OCI-LY3 (cell line): ENCODE results near the gene SIK3.

ENCODE experiments used
- H2AFZ ChIP-seq: fragments of 200-600, 300-600 bp; shearing (Covaris generic); 2 replicates; pipeline ENCODE4 v1.6.0; 2014; ENCODE audit warnings: antibody characterized with exemption, low read depth, low read length
- H3K27ac ChIP-seq: fragments of 200-600, 300-600 bp; sonication (generic); 2 replicates; pipeline ENCODE4 v1.5.1; 2014; ENCODE audit warnings: mild to moderate bottlenecking, low read length, moderate library complexity, mixed read lengths
- H3K27me3 ChIP-seq: fragments of 200-600, 300-600 bp; sonication (generic); 2 replicates; pipeline ENCODE4 v1.6.1; 2014; ENCODE audit warnings: low read depth, low read length, mixed read lengths
- H3K36me3 ChIP-seq: fragments of 200-600, 300-600 bp; sonication (generic); replicated peaks from 2 replicates; pipeline ENCODE3; 2014; ENCODE audit warnings: low read depth, low read length, mixed read lengths
- H3K4me1 ChIP-seq: fragments of 300-600, 200-600 bp; sonication (generic); 2 replicates; pipeline ENCODE4 v1.6.1; 2014; ENCODE audit warnings: low read length, mixed read lengths
- H3K4me2 ChIP-seq: fragments of 200-600, 300-600 bp; sonication (generic); 2 replicates; pipeline ENCODE4 v1.6.1; 2014; ENCODE audit warnings: low read length, mixed read lengths
- H3K4me3 ChIP-seq: fragments of 300-600, 200-600 bp; sonication (generic); 2 replicates; pipeline ENCODE4 v1.5.1; 2014; ENCODE audit warnings: antibody characterized with exemption, mild to moderate bottlenecking, low read length, moderate library complexity
- H3K79me2 ChIP-seq: fragments of 300-600, 200-600 bp; shearing (Covaris generic); 2 replicates; pipeline ENCODE4 v1.6.1; 2014; ENCODE audit warnings: mild to moderate bottlenecking, low read length, mixed read lengths
- H3K9ac ChIP-seq: fragments of 300-600, 200-600 bp; shearing (Covaris generic); 2 replicates; pipeline ENCODE4 v1.6.0; 2014; ENCODE audit warnings: mild to moderate bottlenecking, low read length, moderate library complexity
- H3K9me3 ChIP-seq: fragments of 200-600, 300-600 bp; shearing (Covaris generic); 2 replicates; pipeline ENCODE4 v1.6.1; 2014; ENCODE audit warnings: low read length, mixed read lengths; ENCODE audit not compliant: insufficient read depth
- H4K20me1 ChIP-seq: fragments of 200-600, 300-600 bp; sonication (generic); 2 replicates; pipeline ENCODE4 v1.6.1; 2016; ENCODE audit warnings: low read length, mixed read lengths; ENCODE audit not compliant: insufficient read depth
- EZH2phosphoT487 ChIP-seq: fragments of 200-600 bp; shearing (Covaris generic); IDR thresholded peaks from 2 replicates; pipeline ENCODE4 v1.6.1; 2018; ENCODE audit warnings: antibody characterized with exemption, mixed run types, low read depth
- TF ChIP-seq, protein P1 (sequence below): fragments of 200-600, 300-600 bp; sonication (generic); IDR thresholded peaks from 2 replicates; pipeline ENCODE4 v1.5.1; 2014; ENCODE audit warnings: antibody characterized with exemption, low read length, low read depth

Gene SIK3

DNA sequence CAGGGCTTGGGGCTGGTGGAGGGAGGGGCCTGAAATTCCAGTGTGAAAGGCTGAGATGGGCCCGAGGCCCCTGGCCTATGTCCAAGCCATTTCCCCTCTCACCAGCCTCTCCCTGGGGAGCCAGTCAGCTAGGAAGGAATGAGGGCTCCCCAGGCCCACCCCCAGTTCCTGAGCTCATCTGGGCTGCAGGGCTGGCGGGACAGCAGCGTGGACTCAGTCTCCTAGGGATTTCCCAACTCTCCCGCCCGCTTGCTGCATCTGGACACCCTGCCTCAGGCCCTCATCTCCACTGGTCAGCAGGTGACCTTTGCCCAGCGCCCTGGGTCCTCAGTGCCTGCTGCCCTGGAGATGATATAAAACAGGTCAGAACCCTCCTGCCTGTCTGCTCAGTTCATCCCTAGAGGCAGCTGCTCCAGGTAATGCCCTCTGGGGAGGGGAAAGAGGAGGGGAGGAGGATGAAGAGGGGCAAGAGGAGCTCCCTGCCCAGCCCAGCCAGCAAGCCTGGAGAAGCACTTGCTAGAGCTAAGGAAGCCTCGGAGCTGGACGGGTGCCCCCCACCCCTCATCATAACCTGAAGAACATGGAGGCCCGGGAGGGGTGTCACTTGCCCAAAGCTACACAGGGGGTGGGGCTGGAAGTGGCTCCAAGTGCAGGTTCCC, 268.6 kb downstream of the SIK3 start, which contains the start of gene APOC3:
Gene APOC3 (plus strand): TSS at position 383 of the 659 bp plus-strand sequence. CDS start 676 bp downstream, outside the sequence.
- no peaks in the 10 kb centered on the region for H3K36me3 ChIP-seq
- H3K9ac ChIP-seq = no peak within 1 kb of the TSS
- H3K79me2 ChIP-seq = no peaks in the 10 kb centered on the region
- TF ChIP-seq, protein P1, sequence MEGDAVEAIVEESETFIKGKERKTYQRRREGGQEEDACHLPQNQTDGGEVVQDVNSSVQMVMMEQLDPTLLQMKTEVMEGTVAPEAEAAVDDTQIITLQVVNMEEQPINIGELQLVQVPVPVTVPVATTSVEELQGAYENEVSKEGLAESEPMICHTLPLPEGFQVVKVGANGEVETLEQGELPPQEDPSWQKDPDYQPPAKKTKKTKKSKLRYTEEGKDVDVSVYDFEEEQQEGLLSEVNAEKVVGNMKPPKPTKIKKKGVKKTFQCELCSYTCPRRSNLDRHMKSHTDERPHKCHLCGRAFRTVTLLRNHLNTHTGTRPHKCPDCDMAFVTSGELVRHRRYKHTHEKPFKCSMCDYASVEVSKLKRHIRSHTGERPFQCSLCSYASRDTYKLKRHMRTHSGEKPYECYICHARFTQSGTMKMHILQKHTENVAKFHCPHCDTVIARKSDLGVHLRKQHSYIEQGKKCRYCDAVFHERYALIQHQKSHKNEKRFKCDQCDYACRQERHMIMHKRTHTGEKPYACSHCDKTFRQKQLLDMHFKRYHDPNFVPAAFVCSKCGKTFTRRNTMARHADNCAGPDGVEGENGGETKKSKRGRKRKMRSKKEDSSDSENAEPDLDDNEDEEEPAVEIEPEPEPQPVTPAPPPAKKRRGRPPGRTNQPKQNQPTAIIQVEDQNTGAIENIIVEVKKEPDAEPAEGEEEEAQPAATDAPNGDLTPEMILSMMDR = no peak
- TF ChIP-seq EZH2phosphoT487 = no peak
- H3K27me3 ChIP-seq = no peaks in the 10 kb centered on the region
- H4K20me1 ChIP-seq = no peaks in the 10 kb centered on the region
- H3K4me3 ChIP-seq = no peak within 1 kb of the TSS
- no peaks in the 10 kb centered on the region for H3K9me3 ChIP-seq
- no peak within 1 kb of the TSS for H2AFZ ChIP-seq
- H3K4me1 ChIP-seq = no peaks in the 10 kb centered on the region
- H3K4me2 ChIP-seq = no peak within 1 kb of the TSS
- no peak within 1 kb of the TSS for H3K27ac ChIP-seq

- Histone ChIP-seq H3K36me3 (no peaks in the 10 kb centered on the region), H3K4me2 (no peak overlapping the region), H4K20me1 (no peaks in the 10 kb centered on the region), H3K4me1 (no peaks in the 10 kb centered on the region), H3K9me3 (no peaks in the 10 kb centered on the region), H3K27me3 (no peaks in the 10 kb centered on the region), H3K4me3 (no peak overlapping the region), H2AFZ (no peak overlapping the region), H3K9ac (no peak overlapping the region), H3K27ac (no peak overlapping the region), H3K79me2 (no peaks in the 10 kb centered on the region)
- TF ChIP-seq EZH2phosphoT487 = no peak
- TF ChIP-seq, protein P1 = no peak
Observed at GRCh38 chr11:116828632-116829524, 269.4 kb downstream of the SIK3 start.

GRCh38 chr11:116827461-116827860, 270.8 kb downstream of the SIK3 start:
- Histone ChIP-seq H4K20me1 (no peaks in the 10 kb centered on the region), H3K4me3 (no peak overlapping the region), H3K9me3 (no peaks in the 10 kb centered on the region), H3K36me3 (no peaks in the 10 kb centered on the region), H3K79me2 (no peaks in the 10 kb centered on the region), H3K4me1 (no peaks in the 10 kb centered on the region), H3K9ac (no peak overlapping the region), H3K27ac (no peak overlapping the region), H3K4me2 (no peak overlapping the region), H3K27me3 (no peaks in the 10 kb centered on the region), H2AFZ (no peak overlapping the region)
- TF ChIP-seq, protein P1 = no peak
- no peak for TF ChIP-seq EZH2phosphoT487

DNA sequence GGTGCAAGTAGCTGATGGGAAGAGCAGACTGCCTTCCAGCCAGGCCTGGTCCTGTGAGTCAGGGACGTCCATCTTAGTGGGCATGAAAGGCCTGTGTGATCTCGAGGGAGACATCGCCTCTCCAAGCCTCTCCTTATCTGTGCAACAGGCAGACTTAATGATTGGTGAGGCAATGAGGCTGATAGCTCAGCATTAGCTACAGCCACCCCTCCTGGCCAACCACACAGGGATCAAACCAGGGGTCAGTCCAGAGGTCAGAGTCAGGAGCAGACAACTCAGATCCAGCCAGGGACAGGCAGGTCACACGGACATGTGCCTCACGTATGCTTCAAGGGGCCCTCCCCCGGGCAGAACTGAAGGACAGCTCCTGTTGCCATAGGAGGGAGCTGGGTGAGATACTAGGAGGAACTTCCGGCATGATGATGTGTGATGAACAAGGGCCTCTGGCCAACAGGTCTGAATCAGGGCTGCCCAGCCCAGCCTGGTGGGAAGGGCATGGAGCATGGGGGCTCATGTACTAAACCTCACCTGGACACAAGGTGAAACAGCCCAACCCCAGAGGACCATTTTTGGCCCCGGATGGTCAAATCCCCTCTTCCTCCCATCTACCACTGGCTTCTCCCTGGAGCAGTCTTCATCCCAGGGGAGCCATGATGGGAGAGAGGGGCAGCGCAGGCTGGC, 271.3 kb downstream of the SIK3 start:
- H3K9ac ChIP-seq = no peak overlapping the region
- no peaks in the 10 kb centered on the region for H3K4me1 ChIP-seq
- no peaks in the 10 kb centered on the region for H3K9me3 ChIP-seq
- no peak overlapping the region for H3K4me2 ChIP-seq
- no peak overlapping the region for H3K4me3 ChIP-seq
- no peaks in the 10 kb centered on the region for H3K36me3 ChIP-seq
- no peaks in the 10 kb centered on the region for H4K20me1 ChIP-seq
- no peaks in the 10 kb centered on the region for H3K27me3 ChIP-seq
- H2AFZ ChIP-seq = no peak overlapping the region
- no peaks in the 10 kb centered on the region for H3K79me2 ChIP-seq
- no peak for TF ChIP-seq EZH2phosphoT487
- TF ChIP-seq, protein P1 = no peak
- H3K27ac ChIP-seq = no peak overlapping the region
